Subcutaneous adipose tissue (tissue), 4 donors: ENCODE data around the gene TGFBRAP1. TPM values are rescaled to one million over a fixed set of nuclear protein-coding genes. Genes with fewer than 3 reads are reported as not detected.

Experiments
- total RNA-seq, 4 donors: library from RNA; depleted of rRNA; stranded (reverse); fragments of >200 nt; gene quantifications; one replicate each; pipeline ENCODE4 v1.1.0, GENCODE V29; 2016
- TF ChIP-seq, protein P1 (sequence below): fragments of 450-650 bp; IDR thresholded peaks from one replicate; pipeline ENCODE4 v1.5.1; 2016; ENCODE audit warnings: low read depth, mild to moderate bottlenecking, control low read depth, antibody characterized with exemption, moderate library complexity

TGFBRAP1 gene
- total RNA-seq, 4 donors from 2014 or later = 21.0 to 24.6 (median 22.2) TPM

DNA sequence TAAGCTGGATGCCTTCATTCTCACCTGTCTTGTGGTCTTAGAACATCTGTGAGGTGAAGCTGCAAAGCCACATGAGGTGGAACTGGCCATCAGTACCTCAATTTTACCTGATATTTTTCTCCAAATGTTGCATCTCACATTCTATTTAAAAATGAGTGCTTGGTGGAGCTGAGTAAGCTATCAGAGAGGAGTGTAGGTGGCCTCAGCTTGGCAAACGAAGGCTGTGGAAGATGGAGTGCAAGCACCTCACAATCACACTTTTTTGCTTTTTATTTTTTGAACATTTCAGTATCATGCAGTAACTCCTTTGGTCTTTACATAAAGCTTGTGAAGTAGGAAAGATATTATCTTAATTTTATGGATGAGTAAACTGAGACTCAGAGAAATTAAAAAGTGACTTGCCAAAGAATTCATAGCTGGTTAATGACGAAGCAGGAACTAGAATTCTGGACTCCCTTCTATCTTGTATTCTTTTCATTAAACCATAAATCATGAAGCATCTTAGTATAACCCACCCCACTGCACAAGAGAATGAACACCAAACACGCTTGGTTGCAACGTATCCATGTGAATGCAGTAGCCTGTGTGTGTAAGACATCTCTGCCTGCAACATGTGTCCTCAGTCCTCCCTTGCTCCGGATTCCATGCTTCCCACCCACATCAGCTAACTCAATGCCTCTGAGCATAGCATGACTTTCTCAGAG, 35.1 kb upstream of the TGFBRAP1 start:
- TF ChIP-seq, protein P1, sequence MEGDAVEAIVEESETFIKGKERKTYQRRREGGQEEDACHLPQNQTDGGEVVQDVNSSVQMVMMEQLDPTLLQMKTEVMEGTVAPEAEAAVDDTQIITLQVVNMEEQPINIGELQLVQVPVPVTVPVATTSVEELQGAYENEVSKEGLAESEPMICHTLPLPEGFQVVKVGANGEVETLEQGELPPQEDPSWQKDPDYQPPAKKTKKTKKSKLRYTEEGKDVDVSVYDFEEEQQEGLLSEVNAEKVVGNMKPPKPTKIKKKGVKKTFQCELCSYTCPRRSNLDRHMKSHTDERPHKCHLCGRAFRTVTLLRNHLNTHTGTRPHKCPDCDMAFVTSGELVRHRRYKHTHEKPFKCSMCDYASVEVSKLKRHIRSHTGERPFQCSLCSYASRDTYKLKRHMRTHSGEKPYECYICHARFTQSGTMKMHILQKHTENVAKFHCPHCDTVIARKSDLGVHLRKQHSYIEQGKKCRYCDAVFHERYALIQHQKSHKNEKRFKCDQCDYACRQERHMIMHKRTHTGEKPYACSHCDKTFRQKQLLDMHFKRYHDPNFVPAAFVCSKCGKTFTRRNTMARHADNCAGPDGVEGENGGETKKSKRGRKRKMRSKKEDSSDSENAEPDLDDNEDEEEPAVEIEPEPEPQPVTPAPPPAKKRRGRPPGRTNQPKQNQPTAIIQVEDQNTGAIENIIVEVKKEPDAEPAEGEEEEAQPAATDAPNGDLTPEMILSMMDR = no peak

DNA sequence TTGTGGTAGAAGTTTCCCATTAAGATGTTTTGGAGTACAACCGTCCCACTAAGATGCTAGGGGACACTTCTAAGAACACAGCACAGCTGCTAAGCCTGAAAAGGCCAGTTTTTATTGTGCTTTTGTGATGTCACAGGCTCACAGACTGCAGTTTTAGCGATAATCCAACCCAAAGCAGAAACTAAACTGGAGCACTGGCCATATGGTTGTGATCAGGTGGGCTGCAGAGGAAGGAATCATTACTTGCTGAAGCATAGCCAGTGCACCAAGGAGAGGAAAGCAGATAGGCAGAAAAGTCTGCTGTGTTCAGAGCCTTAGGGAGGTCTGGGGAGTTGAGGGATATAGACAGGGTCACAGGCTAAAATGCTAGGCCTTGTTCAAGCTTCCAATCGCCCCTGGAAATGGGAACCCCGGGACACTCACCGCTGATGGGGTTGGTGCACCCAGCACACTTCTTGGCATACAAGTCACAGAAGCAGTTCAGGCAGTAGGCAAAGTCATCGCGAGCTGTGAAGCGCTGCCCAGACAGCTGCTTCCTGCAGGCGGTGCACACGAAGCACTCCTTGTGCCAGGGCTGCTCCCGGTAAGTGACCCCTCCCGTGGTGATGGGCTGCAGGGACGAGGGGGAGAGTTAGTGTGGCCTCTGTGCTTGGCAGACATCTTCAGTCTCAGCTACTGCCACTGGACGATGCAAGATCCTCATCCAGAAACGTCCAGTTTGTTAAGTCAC, 33.5 kb upstream of the TGFBRAP1 start:
- TF ChIP-seq, protein P1 = no peak

DNA sequence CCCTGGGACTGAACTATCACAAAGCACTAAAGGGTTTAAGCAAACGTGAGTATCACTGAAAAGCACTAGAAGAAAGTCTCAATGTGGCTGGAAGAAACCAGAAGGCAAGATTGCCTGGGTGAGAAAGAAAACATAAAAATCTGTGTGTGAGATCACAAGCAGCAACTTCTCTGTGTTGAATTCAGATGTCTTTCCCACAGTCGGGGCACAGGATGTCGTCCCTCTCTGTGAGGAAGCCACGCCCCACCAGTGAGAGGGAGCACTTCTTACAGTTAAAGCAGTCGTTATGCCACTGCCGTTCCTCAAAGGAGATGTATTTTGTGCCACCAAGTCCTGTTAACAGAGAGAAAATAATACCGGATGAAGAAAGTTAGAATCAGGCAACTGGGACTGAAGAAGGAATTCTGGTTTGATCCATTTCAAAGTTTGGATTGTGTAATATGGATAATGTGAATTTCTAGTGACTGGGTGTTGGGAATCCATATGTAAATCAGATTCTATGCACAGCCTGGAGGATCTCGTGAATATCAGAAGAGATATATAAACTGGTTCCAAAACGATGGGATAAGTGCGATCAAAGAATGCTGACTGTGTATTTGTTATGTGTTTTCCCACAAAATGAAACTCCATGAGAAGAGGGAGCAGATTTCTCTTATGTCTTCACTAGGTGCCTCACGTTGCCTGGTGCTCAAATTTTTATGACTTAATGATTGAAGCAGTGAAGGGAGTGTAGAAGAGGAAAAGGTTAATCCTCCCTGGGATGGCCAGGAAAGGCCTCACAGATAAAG, 31.8 kb upstream of the TGFBRAP1 start:
- TF ChIP-seq, protein P1 = no peak

DNA sequence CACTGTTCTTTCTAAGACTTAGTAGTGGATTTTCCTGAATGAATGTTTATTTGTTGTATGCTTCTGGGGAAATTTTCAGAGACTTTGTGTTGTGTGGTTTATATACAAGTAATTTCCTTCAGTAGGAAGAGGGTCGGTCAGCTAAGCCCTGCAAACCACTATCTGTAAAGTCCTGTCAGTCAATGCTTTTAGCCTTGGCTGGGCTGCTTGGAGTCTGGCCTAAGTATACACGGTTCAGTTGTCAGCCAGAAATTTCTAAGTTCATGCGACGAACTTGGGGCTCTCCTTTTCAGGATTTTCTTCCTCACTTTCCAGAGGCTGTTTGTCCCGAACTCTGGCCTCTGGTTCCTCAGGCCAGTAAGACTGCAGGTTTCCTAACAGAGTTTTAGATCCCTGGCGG, 29.1 kb upstream of the TGFBRAP1 start:
- TF ChIP-seq, protein P1 = no peak

DNA sequence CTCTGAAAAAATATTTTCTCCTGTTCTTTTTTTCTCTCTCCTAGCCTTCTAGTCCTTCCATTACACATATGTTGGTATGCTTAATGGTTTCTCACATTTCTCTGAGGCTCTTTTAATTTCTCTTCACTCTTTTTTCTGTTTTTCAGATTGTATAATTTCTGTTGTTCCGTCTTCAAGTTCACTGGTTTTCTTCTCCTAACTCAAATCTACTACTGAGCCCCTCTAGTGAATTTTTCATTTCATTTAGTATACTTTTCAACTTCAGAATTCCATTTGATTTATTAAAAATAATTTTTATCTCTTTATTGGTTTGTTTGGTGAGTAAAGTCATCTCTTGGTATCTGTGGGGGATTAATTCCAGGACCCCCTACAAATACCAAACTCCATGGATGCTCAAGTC, 27.6 kb upstream of the TGFBRAP1 start:
- TF ChIP-seq, protein P1 = no peak

DNA sequence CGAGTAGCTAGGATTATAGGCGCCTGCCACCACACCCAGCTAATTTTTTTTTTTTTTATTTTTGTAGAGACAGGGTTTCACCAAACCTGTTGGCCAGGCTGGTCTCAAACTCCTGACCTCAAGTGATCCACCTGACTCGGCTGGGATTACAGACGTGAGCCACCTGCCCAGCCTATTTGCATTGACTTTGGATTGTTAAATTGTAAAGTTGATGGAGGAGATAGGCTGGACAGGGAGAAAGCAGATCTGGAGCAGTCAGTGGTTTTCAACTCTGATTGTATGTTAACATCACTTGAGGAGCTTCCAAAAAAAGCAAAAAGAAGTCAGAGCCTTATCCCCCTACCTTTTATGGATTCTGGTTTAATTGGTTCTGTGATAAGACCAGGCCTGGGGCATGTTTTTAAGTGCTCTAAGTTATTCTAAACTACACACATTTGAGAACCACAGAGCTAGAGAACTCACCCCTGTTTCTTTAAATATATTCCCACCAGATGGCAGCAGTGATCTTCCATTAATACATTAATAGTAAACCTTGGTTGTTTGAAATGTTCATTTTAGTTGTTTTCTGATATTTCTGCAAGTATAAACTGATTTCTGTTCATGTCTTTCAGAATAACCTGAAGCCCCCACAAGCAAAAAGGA, 15.3 kb upstream of the TGFBRAP1 start:
- TF ChIP-seq, protein P1 = no peak
